HG02759 (cell line): ENCODE measurements around the gene MAMSTR.

Source experiments
- ATAC-seq: cut with Tn5 transposase; IDR thresholded peaks from one replicate; pipeline ENCODE4 v1.9.1; 2021; ENCODE audit warnings: mild to moderate bottlenecking, moderate library complexity; ENCODE audit not compliant: unreplicated experiment

Gene MAMSTR

GRCh38 chr19:48669903-48670668 is 49.4 kb downstream of the MAMSTR start:
- no peak for ATAC-seq

DNA sequence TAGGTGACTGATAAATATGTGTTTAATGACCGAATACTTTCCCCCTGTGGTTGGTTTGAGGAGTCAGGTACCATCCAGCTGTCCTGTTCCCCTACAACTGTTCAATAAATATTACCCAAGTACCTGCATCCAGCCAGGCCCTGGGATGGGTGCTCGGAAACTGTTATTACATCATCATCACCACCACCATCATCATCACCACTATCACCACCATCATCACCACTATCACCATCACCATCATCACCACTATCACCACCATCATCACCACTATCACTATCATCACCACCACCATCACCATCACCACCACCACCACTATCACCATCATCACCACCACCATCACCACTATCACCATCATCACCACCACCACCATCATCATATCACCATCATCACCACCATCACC is 50.8 kb downstream of the MAMSTR start:
- no peak for ATAC-seq

DNA sequence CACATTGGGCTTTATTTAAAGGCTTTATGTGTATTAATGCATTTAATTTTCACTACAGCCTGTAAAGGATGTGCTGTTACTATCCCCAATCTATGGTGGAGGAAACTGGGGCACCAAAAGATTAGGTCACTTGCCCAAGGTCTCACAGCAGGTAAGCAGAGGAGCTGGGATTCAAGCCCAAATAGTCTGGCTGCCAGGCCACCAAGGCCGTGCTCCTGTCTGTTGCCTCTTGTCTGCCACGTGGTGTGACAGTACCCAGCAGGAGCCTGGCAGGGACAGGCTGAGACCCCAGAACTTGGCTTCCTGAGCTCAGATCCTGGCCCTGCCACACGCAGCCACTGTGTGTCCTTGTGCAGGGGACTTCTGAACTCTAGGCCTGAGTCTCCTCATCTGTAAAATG is 51.2 kb downstream of the MAMSTR start:
- no peak for ATAC-seq

DNA sequence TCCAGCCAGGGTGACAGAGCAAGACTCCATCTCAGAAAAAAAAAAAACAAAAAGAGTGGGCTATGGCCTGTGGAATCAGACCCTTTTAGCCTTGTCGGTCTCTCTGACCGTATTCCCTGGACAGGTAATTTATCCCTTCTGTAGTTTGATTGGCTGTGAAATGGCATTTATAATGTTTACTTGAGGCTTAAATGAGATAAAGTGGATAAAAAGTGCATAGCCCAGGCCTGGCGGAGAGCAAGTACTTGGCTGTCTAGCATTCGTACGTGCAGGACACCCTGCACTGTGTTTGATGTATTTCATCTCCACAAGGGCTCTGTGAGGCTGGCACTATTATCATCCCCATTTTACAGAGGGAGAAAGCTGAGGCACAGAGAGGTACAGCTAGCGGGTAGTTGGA is 53.7 kb downstream of the MAMSTR start:
- no peak for ATAC-seq

GRCh38 chr19:48664476-48664875 is 55.0 kb downstream of the MAMSTR start:
- no peak for ATAC-seq

- no peak for ATAC-seq
These were observed 55.9 kb downstream of the MAMSTR start for GRCh38 chr19:48663667-48664066.
